NOMO-1 treated with DMSO at 0.1 percent for 48 hours (cell line): Measurements from ENCODE around the gene SUSD3.

Experiments used
- DNase-seq: peaks from one replicate; lab custom pipeline; 2025; ENCODE audit not compliant: unreplicated experiment; lab: John Stamatoyannopoulos, UW

The SUSD3 gene

GRCh38 chr9:93121316-93122241 lies 63.1 kb downstream of the SUSD3 start:
- no peak for DNase-seq

- no peak for DNase-seq
Measured at GRCh38 chr9:93122721-93123221, 64.3 kb downstream of the SUSD3 start.

- DNase-seq = no peak
Measured at GRCh38 chr9:93123561-93124283, 65.2 kb downstream of the SUSD3 start.

GRCh38 chr9:93124793-93125192 lies 66.3 kb downstream of the SUSD3 start:
- no peak for DNase-seq

- no peak for DNase-seq
Measured at GRCh38 chr9:93125331-93125894, 66.9 kb downstream of the SUSD3 start.

- DNase-seq = no peak
Measured at GRCh38 chr9:93126151-93126781, 67.8 kb downstream of the SUSD3 start.

- DNase-seq = no peak
Measured at GRCh38 chr9:93126825-93127368, 68.4 kb downstream of the SUSD3 start.

GRCh38 chr9:93127395-93127911 lies 69.0 kb downstream of the SUSD3 start:
- peak; percentile 57 for DNase-seq

GRCh38 chr9:93128011-93128714 lies 69.7 kb downstream of the SUSD3 start:
- DNase-seq = no peak

- DNase-seq = no peak
Measured at GRCh38 chr9:93128715-93129224, 70.3 kb downstream of the SUSD3 start.

GRCh38 chr9:93129286-93129685 lies 70.8 kb downstream of the SUSD3 start:
- no peak for DNase-seq

GRCh38 chr9:93129691-93130500 lies 71.4 kb downstream of the SUSD3 start:
- no peak for DNase-seq

GRCh38 chr9:93130861-93131481 lies 72.5 kb downstream of the SUSD3 start:
- no peak for DNase-seq

GRCh38 chr9:93131599-93132286 lies 73.2 kb downstream of the SUSD3 start:
- DNase-seq = no peak

GRCh38 chr9:93132287-93132927 lies 73.9 kb downstream of the SUSD3 start:
- DNase-seq = no peak

- peak; percentile 69 for DNase-seq
Measured at GRCh38 chr9:93132946-93133680, 74.6 kb downstream of the SUSD3 start.

- DNase-seq = no peak
Measured at GRCh38 chr9:93133681-93134014, 75.1 kb downstream of the SUSD3 start.
